HG03108 (cell line): ENCODE measurements around the gene SSBP2.

ENCODE experiments used
- ATAC-seq: cut with Tn5 transposase; IDR thresholded peaks from one replicate; pipeline ENCODE4 v1.9.1; 2021; ENCODE audit warnings: moderate library complexity; ENCODE audit not compliant: unreplicated experiment

SSBP2 gene

DNA sequence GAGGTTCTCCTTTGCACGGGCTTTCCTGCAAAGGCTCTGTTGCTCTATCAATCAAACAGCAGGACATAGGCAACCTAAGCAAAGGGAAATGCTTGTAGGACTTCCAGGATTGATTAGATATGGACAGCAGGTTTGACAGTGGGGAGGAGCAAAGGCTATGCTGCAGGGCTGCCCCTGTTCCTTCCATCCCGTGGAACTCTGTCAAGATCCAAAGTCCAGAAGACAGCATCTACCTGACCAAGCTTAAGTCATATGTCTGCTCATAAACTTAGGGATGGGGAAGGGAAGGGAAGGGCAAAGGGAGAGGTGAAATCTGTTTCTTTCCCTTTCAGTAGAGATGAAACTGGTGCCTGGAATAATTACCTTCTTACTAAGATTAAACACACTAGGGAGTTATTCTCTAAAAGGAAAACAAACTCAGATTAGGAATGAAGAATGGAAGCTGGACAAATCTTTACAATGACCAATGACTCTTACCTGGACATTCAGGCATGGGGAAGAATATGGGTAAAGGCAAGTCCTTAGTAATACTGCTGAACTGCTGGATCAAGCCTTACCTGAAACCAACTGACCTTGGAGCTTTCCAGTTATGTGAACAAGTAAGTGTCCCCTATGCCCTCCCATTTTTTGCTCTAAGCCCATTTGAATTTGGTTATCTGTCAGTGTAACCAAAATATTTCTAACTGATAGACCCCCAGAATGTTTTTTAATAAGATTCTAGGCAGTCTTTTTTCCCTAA lies 348.5 kb downstream of the SSBP2 start:
- no peak for ATAC-seq

DNA sequence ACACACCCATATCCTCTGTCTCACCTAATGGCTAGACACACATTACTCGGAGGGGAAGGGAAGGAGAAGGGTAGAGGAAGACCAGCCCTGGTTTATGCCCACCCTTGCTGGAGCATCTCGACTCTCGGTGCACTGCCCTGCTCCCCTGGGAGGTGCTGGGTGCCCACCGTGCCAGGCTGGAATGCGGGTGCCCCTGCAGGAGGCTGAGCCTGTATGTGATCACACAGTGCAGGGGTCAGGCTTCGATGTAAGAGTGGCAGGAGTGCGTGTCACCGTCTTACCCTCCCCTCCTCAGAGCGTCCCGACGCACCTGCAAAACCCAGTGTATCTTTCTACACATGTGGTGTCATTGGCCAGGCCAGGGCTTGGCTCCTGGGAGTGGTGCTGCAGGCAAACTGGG lies 349.6 kb downstream of the SSBP2 start:
- no peak for ATAC-seq

DNA sequence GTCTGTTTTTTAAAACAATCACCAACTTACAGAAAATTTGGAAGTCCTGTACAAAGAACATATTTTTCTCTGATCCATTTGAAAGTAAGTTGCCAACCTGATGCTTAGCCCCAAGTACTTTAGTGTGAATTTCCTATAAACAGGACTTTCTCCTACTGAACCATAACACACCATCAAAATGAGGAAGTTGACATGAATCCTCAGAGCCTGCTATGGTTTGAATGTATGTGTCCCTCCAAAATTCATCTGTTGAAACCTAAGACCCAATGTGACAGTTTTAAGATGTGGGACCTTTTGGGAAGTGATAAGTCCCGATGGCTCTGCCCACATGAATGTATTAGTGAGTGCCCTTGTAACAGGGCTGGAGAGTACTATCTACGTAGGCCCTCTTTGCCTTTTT lies 350.5 kb downstream of the SSBP2 start:
- no peak for ATAC-seq

GRCh38 chr5:81398741-81399140 lies 352.2 kb downstream of the SSBP2 start:
- no peak for ATAC-seq

DNA sequence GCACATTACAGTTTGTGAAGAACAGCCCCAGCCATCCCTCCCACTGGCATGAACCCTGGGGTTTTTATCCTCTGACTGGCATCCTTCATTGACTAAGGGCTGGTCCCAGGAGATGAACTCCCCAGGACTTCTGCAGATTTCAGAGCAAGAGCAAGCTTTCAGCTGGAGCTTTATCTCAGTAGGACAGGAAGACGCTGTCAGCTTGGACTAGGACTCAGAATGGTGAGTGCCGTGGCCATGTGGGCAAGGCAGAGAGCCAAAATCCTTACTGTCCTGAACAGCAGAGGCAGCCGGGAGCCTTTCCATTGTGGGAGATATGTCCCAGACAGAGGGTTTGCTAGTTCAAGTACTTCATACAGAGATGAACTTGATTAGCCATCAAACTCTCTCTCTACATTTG lies 353.7 kb downstream of the SSBP2 start:
- ATAC-seq: no peak

GRCh38 chr5:81395262-81395661 lies 355.6 kb downstream of the SSBP2 start:
- no peak for ATAC-seq

- ATAC-seq: no peak
Observed at GRCh38 chr5:81393783-81394718, 356.8 kb downstream of the SSBP2 start, which contains the start of gene ACOT12. Gene ACOT12, minus strand, starts transcription at chr5:81394134. Its CDS starts 20 bp downstream, at chr5:81394114.

GRCh38 chr5:81393430-81393782 lies 357.5 kb downstream of the SSBP2 start:
- no peak for ATAC-seq

DNA sequence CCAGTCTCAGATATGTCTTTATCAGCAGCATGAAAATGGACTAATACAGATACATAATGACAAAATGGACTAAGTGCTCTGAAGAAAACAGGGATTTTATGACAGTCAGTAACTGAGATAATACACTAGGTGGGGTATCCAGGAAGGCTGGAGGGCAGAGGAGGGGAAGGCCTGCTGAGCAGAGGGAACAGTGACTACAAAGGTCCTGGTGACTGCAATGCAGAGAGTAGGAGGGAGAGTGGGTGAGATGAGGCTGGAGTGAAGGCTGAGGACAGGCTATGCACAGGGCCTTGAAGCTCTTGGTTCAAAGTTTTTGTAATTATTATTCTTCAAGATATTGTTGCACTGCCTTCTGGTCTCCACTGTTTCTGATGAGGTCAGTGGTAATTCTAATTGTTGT lies 361.9 kb downstream of the SSBP2 start:
- ATAC-seq: no peak

GRCh38 chr5:81388169-81388568 lies 362.7 kb downstream of the SSBP2 start:
- ATAC-seq: no peak

DNA sequence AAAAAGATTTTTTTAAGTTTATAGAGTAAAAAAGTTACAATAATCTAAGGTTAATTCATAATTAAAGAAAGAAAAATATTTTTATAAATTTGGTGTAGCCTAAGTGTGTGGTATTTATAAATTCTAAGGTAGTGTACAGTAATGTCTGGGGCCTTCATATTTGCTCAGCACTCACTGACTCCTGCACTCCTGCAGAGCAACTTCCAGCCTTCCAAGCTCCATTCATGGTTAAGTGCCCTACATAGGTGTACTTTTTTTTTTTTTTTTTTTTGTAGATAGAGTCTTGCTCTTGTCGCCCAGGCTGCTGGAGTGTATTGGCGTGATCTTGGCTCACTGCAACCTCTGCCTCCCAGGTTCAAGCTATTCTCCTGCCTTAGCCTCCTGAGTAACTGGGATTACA lies 367.0 kb downstream of the SSBP2 start:
- no peak for ATAC-seq

GRCh38 chr5:81371354-81371876 lies 379.5 kb downstream of the SSBP2 start:
- ATAC-seq: no peak

- ATAC-seq: no peak
Observed at GRCh38 chr5:81370912-81371311, 380.0 kb downstream of the SSBP2 start.

DNA sequence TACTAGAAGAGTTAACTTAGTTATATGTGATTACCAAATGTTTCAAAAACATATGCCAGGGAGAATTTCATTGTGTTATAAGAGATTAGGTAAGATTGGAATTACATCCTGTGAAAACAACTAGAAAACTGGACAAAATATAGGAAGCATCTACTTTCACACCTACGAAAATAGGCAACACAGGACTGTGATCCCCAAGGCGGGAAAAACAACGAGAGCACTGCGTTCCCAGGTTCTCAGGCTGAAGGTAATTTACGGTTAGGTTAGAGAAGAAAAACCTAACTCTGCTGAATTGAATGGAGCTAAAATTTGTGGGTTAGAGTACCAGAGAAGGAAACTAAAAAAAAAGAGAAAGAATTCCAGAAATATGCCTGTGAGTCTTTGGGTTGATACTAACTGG lies 385.4 kb downstream of the SSBP2 start:
- ATAC-seq: no peak

GRCh38 chr5:81363093-81363871 lies 387.6 kb downstream of the SSBP2 start:
- ATAC-seq: no peak
